CD4-positive, alpha-beta T cell treated with Interleukin-4 for 4 hours (primary cell): Measurements from ENCODE around the gene SH3TC2.

Experiments
- DNase-seq: peaks from one replicate; pipeline ENCODE4 v3.0.0-alpha.2; 2020

SH3TC2 gene

GRCh38 chr5:149027636-149028035 is 35.2 kb downstream of the SH3TC2 start:
- DNase-seq = no peak

- no peak for DNase-seq
Observed at GRCh38 chr5:149024943-149025342, 37.9 kb downstream of the SH3TC2 start.

GRCh38 chr5:149024477-149024876 is 38.4 kb downstream of the SH3TC2 start:
- no peak for DNase-seq

GRCh38 chr5:149022200-149022599 is 40.7 kb downstream of the SH3TC2 start:
- DNase-seq = no peak

GRCh38 chr5:149019679-149020078 is 43.2 kb downstream of the SH3TC2 start:
- DNase-seq = no peak

GRCh38 chr5:149018909-149019443 is 43.9 kb downstream of the SH3TC2 start:
- no peak for DNase-seq

GRCh38 chr5:149017636-149018035 is 45.2 kb downstream of the SH3TC2 start:
- DNase-seq = no peak

- no peak for DNase-seq
Observed at GRCh38 chr5:149015561-149015960, 47.3 kb downstream of the SH3TC2 start.

GRCh38 chr5:149015126-149015525 is 47.7 kb downstream of the SH3TC2 start:
- DNase-seq = no peak

GRCh38 chr5:149014571-149015031 is 48.3 kb downstream of the SH3TC2 start:
- DNase-seq = no peak

GRCh38 chr5:149013796-149014195 is 49.1 kb downstream of the SH3TC2 start:
- DNase-seq = no peak

- no peak for DNase-seq
Observed at GRCh38 chr5:149012350-149012749, 50.5 kb downstream of the SH3TC2 start.

GRCh38 chr5:149011728-149012127 is 51.1 kb downstream of the SH3TC2 start:
- no peak for DNase-seq

GRCh38 chr5:149011084-149011483 is 51.8 kb downstream of the SH3TC2 start:
- DNase-seq = no peak

- DNase-seq = no peak
Observed at GRCh38 chr5:149007174-149007573, 55.7 kb downstream of the SH3TC2 start.

GRCh38 chr5:149006426-149006825 is 56.4 kb downstream of the SH3TC2 start:
- DNase-seq = no peak

GRCh38 chr5:149005077-149005892 is 57.6 kb downstream of the SH3TC2 start:
- no peak for DNase-seq

- DNase-seq = no peak
Observed at GRCh38 chr5:149004559-149004958, 58.3 kb downstream of the SH3TC2 start.

- DNase-seq = no peak
Observed at GRCh38 chr5:149002761-149003689, 59.8 kb downstream of the SH3TC2 start.

GRCh38 chr5:149002053-149002452 is 60.8 kb downstream of the SH3TC2 start:
- DNase-seq = no peak

GRCh38 chr5:149001162-149001561 is 61.7 kb downstream of the SH3TC2 start:
- DNase-seq = no peak

- DNase-seq = no peak
Observed at GRCh38 chr5:148999741-149000140, 63.1 kb downstream of the SH3TC2 start.

GRCh38 chr5:148998174-148998797 is 64.6 kb downstream of the SH3TC2 start:
- DNase-seq = peak; percentile 69
